NCI-H226 (cell line): Measurements from ENCODE around the gene MEDAG.

Source experiments
- DNase-seq: peaks from one replicate; pipeline ENCODE4 v3.0.0-alpha.2; 2015

The MEDAG gene

GRCh38 chr13:30910676-30911075 is 4.6 kb downstream of the MEDAG start:
- DNase-seq = no peak

GRCh38 chr13:30915691-30916541 is 9.8 kb downstream of the MEDAG start:
- DNase-seq = no peak

GRCh38 chr13:30916991-30917390 is 10.9 kb downstream of the MEDAG start:
- DNase-seq = no peak

- no peak for DNase-seq
These were observed 12.8 kb downstream of the MEDAG start for GRCh38 chr13:30918662-30919405.

GRCh38 chr13:30920162-30920909 is 14.3 kb downstream of the MEDAG start:
- DNase-seq = no peak

GRCh38 chr13:30923418-30923817 is 17.3 kb downstream of the MEDAG start:
- DNase-seq = no peak

GRCh38 chr13:30924721-30925120 is 18.6 kb downstream of the MEDAG start:
- no peak for DNase-seq

GRCh38 chr13:30925429-30925828 is 19.4 kb downstream of the MEDAG start:
- DNase-seq = no peak

GRCh38 chr13:30926781-30927180 is 20.7 kb downstream of the MEDAG start:
- DNase-seq = no peak

- DNase-seq = peak; percentile 64
These were observed 21.1 kb downstream of the MEDAG start for GRCh38 chr13:30927188-30927587.

- DNase-seq = no peak
These were observed 21.5 kb downstream of the MEDAG start for GRCh38 chr13:30927595-30927994.

GRCh38 chr13:30928978-30929377 is 22.9 kb downstream of the MEDAG start:
- DNase-seq = no peak

GRCh38 chr13:30932481-30933353 is 26.6 kb downstream of the MEDAG start, which contains the start of gene TEX26:
Gene TEX26 (plus strand): TSS chr13:30932656. CDS start chr13:30932716, 60 bp downstream.
- DNase-seq = no peak

- no peak for DNase-seq
These were observed 27.2 kb downstream of the MEDAG start for GRCh38 chr13:30933354-30933670.

GRCh38 chr13:30934381-30934780 is 28.3 kb downstream of the MEDAG start:
- DNase-seq = no peak

- DNase-seq = no peak
These were observed 28.7 kb downstream of the MEDAG start for GRCh38 chr13:30934803-30935202.

GRCh38 chr13:30936971-30937370 is 30.9 kb downstream of the MEDAG start:
- DNase-seq = no peak

GRCh38 chr13:30943881-30944280 is 37.8 kb downstream of the MEDAG start:
- DNase-seq = no peak

- no peak for DNase-seq
These were observed 51.3 kb downstream of the MEDAG start for GRCh38 chr13:30957258-30957943.

GRCh38 chr13:30959678-30960077 is 53.6 kb downstream of the MEDAG start:
- DNase-seq = no peak

- DNase-seq = no peak
These were observed 57.7 kb downstream of the MEDAG start for GRCh38 chr13:30963791-30964190.

- DNase-seq = no peak
These were observed 59.3 kb downstream of the MEDAG start for GRCh38 chr13:30965380-30965779.
